HepG2 (cell line): ENCODE results near the gene C4B. TPM values are rescaled to one million over a fixed set of nuclear protein-coding genes. Genes with fewer than 3 reads are reported as not detected.

Source experiments
- ARNT2 ChIP-seq: sonication (generic); formaldehyde crosslinking; IDR thresholded peaks from 2 replicates; pipeline ENCODE4 v1.8.0; 2022; ENCODE audit warnings: mild to moderate bottlenecking, low read depth, missing genetic modification reagents, moderate library complexity
- ARNTL ChIP-seq: sonication (generic); formaldehyde crosslinking; IDR thresholded peaks from 2 replicates; pipeline ENCODE4 v1.4.0; 2020; ENCODE audit warnings: mild to moderate bottlenecking, missing genetic modification reagents
- ATF7-NPFF ChIP-seq: sonication (generic); formaldehyde crosslinking; IDR thresholded peaks from 2 replicates; pipeline ENCODE4 v1.8.1; 2023; ENCODE audit warnings: mild to moderate bottlenecking, low read depth, missing genetic modification reagents, moderate library complexity
- EP300 ChIP-seq, 3 experiments: sonication (generic) in 1 of 3; formaldehyde crosslinking in 1 of 3; IDR thresholded peaks; 2 replicates each; pipeline versions ENCODE4 v1.5.1 to v1.6.1; 2011 to 2020; ENCODE audit warnings: low read depth in 2 of 3, low read length in 2 of 3, borderline replicate concordance in 1 of 3, improper control_type of control experiment in 1 of 3, mild to moderate bottlenecking in 1 of 3, missing genetic modification reagents in 1 of 3, moderate library complexity in 1 of 3
- FOSL1 ChIP-seq: sonication (generic); formaldehyde crosslinking; IDR thresholded peaks from 2 replicates; pipeline ENCODE4 v1.9.0; 2021; ENCODE audit warnings: missing genetic modification reagents, borderline replicate concordance
- HNRNPH1 ChIP-seq: fragments of 200-400 bp; formaldehyde crosslinking; optimal IDR thresholded peaks from 2 replicates; pipeline ENCODE3; 2017; ENCODE audit warnings: mild to moderate bottlenecking, low read depth, low read length
- HOXA5 ChIP-seq: sonication (generic); formaldehyde crosslinking; IDR thresholded peaks from 2 replicates; pipeline ENCODE4 v1.4.0; 2020; ENCODE audit warnings: missing genetic modification reagents
- MED1 ChIP-seq: sonication (generic); formaldehyde crosslinking; IDR thresholded peaks from 2 replicates; pipeline ENCODE4 v1.4.0; 2020; ENCODE audit warnings: missing genetic modification reagents
- PITX1 ChIP-seq: sonication (generic); formaldehyde crosslinking; IDR thresholded peaks from 2 replicates; pipeline ENCODE4 v1.5.1; 2020; ENCODE audit warnings: mild to moderate bottlenecking, missing genetic modification reagents
- RFX5 ChIP-seq: IDR thresholded peaks from 2 replicates; pipeline ENCODE4 v1.6.1; 2011; ENCODE audit warnings: low read depth, low read length, improper control_type of control experiment
- SAFB2 ChIP-seq: sonication (generic); formaldehyde crosslinking; IDR thresholded peaks from 2 replicates; pipeline ENCODE4 v1.5.1; 2020; ENCODE audit warnings: missing genetic modification reagents, low read depth, mild to moderate bottlenecking, borderline replicate concordance
- TAF1 ChIP-seq: sonication (generic); formaldehyde crosslinking; IDR thresholded peaks from 2 replicates; pipeline ENCODE4 v1.4.0; 2020; ENCODE audit warnings: missing genetic modification reagents
- TCF7 ChIP-seq: sonication (generic); IDR thresholded peaks from 2 replicates; pipeline ENCODE4 v1.6.1; 2016; ENCODE audit warnings: antibody characterized with exemption, low read depth
- ZFP82 ChIP-seq: sonication (generic); formaldehyde crosslinking; IDR thresholded peaks from 2 replicates; pipeline ENCODE4 v1.5.1; 2020; ENCODE audit warnings: mild to moderate bottlenecking, missing genetic modification reagents, borderline replicate concordance
- ZNF251 ChIP-seq: sonication (generic); formaldehyde crosslinking; IDR thresholded peaks from 2 replicates; pipeline ENCODE4 v1.9.0; 2021; ENCODE audit warnings: mild to moderate bottlenecking, missing genetic modification reagents
- ZNF792 ChIP-seq: IDR thresholded peaks from 2 replicates; pipeline ENCODE4 v1.6.1; 2016
- polyA plus RNA-seq, 8 experiments: library from polyadenylated mRNA; depleted of rRNA in 3 of 8; stranded (reverse) in 7 of 8; unstranded in 1 of 8; fragments of >200 nt; fragmentation: Illumina TruSeq in 4 of 8; extraction: Trizol in 4 of 8; gene quantifications; 2 replicates each; pipeline versions ENCODE4 v1.2.1 to v1.2.3, GENCODE V29; 2011 to 2016; ENCODE audit warnings: low read depth in 4 of 8, missing spikeins in 1 of 8, mixed read lengths in 1 of 8; ENCODE audit not compliant: insufficient read depth in 1 of 8
- total RNA-seq, 5 experiments: library from RNA; depleted of rRNA; stranded (reverse); fragments of >200 nt; fragmentation: Illumina TruSeq; extraction: Trizol; gene quantifications; 2 replicates each; pipeline ENCODE4 v1.2.3, GENCODE V29; 2016; ENCODE audit warnings: low read depth in 1 of 5
- TF ChIP-seq, protein P1 (sequence below): sonication (generic); formaldehyde crosslinking; IDR thresholded peaks from 2 replicates; pipeline ENCODE4 v1.5.1; 2020; ENCODE audit warnings: missing genetic modification reagents, mild to moderate bottlenecking, borderline replicate concordance
- TF ChIP-seq, protein P2 (sequence below): sonication (generic); formaldehyde crosslinking; IDR thresholded peaks from 2 replicates; pipeline ENCODE4 v1.5.0; 2020; ENCODE audit warnings: missing genetic modification reagents, mild to moderate bottlenecking, borderline replicate concordance
- TF ChIP-seq, protein P3 (sequence below): sonication (generic); formaldehyde crosslinking; IDR thresholded peaks from 2 replicates; pipeline ENCODE4 v1.5.1; 2020; ENCODE audit warnings: missing genetic modification reagents, mild to moderate bottlenecking, borderline replicate concordance
- TF ChIP-seq, protein P4 (sequence below): sonication (generic); formaldehyde crosslinking; IDR thresholded peaks from 2 replicates; pipeline ENCODE4 v1.4.0; 2020; ENCODE audit warnings: missing genetic modification reagents
- TF ChIP-seq, protein P5 (sequence below): sonication (generic); formaldehyde crosslinking; IDR thresholded peaks from 2 replicates; pipeline ENCODE4 v1.8.0; 2022; ENCODE audit warnings: missing genetic modification reagents, mild to moderate bottlenecking, inconsistent platforms, borderline replicate concordance

C4B gene
- total and polyA plus RNA-seq, 2 of the 13 experiments (the other 11 are each of a cell fraction or from before 2014, with no cell fraction given) = 167 to 538 TPM

DNA sequence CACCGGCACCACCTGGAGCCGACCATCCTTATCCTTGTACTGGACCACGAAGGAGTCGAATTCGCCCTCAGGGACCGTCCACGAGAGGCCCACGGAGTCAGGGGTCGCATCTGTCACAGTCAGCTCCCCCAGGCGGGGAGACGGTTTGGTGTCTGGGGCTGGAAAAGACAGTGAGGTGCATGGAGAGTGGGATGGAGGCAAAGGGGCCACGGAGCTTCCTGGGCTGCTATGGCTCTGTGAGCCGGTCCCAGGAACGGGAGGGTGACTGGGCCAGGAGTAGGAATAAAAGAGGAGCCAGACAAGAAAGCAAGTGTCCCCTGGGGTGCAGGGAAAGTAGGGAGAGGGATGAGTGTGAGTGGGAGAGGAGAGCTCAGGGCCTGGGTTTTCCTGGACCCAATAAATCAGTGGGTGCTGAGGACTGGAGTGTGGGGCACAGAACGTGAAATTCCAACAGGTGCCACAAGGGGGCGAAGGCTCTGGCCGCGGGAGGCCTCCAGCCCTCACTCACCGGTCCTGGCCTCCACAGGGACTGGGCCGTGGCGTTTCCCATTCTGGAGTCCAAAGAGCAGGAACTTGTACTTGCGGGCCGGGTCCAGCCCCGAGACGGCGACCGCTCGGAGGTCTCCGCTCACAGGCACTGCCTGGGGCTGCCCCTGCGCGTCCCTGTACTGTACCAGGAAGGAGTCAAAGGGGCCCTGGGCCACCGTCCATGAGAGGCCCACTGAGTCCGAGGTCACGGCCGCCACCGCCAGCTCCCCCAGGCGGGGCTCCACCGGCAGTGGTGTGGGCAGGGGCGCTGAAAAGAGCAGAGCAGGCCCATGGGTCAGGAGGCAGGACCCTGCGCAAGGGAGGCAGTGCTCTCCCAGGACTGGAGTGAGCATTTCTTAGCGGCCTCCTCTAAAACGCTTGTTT is 33.5 kb downstream of the C4B start (continued):
- TF ChIP-seq ZFP82 (0 out of 2 replicates have a peak, but pooled peaks have one; percentile 18), MED1 (peak; percentile 74), ARNTL (CRISPR knock-in tag) (no peak; the same call in 1 of the 2 replicates), HOXA5 (CRISPR knock-in tag) (peak; percentile 95), ZNF792 (peak; percentile 41; the same call in 1 of the 2 replicates), TCF7 (no peak), ATF7-NPFF (CRISPR knock-in tag) (peak; percentile 75), SAFB2 (CRISPR knock-in tag) (peak; percentile 53; the same call in 1 of the 2 replicates), RFX5 (no peak), HNRNPH1 (no peak), PITX1 (CRISPR knock-in tag) (peak; percentile 70), ARNT2 (CRISPR knock-in tag) (peak; percentile 50; the same call in 1 of the 2 replicates), EP300 (IDR thresholded peaks at IDR 0.05; ENCODE audit: low read depth in 2 of 2, low read length in 2 of 2) (peak in 1 of 2 experiments; percentile 26; a peak in 1 of 4 replicates), EP300 (CRISPR knock-in tag; IDR thresholded peaks at IDR 0.05; ENCODE audit: borderline replicate concordance) (no peak), ZNF251 (CRISPR knock-in tag) (no peak), TAF1 (CRISPR knock-in tag) (peak; percentile 67), FOSL1 (CRISPR knock-in tag) (peak; percentile 14; the same call in 1 of the 2 replicates)
- TF ChIP-seq, protein P1, sequence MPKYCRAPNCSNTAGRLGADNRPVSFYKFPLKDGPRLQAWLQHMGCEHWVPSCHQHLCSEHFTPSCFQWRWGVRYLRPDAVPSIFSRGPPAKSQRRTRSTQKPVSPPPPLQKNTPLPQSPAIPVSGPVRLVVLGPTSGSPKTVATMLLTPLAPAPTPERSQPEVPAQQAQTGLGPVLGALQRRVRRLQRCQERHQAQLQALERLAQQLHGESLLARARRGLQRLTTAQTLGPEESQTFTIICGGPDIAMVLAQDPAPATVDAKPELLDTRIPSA (CRISPR knock-in tag) = no peak
- TF ChIP-seq, protein P2, sequence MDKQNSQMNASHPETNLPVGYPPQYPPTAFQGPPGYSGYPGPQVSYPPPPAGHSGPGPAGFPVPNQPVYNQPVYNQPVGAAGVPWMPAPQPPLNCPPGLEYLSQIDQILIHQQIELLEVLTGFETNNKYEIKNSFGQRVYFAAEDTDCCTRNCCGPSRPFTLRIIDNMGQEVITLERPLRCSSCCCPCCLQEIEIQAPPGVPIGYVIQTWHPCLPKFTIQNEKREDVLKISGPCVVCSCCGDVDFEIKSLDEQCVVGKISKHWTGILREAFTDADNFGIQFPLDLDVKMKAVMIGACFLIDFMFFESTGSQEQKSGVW (CRISPR knock-in tag) = peak; percentile 69; the same call in 1 of the 2 replicates
- TF ChIP-seq, protein P3, sequence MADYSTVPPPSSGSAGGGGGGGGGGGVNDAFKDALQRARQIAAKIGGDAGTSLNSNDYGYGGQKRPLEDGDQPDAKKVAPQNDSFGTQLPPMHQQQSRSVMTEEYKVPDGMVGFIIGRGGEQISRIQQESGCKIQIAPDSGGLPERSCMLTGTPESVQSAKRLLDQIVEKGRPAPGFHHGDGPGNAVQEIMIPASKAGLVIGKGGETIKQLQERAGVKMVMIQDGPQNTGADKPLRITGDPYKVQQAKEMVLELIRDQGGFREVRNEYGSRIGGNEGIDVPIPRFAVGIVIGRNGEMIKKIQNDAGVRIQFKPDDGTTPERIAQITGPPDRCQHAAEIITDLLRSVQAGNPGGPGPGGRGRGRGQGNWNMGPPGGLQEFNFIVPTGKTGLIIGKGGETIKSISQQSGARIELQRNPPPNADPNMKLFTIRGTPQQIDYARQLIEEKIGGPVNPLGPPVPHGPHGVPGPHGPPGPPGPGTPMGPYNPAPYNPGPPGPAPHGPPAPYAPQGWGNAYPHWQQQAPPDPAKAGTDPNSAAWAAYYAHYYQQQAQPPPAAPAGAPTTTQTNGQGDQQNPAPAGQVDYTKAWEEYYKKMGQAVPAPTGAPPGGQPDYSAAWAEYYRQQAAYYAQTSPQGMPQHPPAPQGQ (CRISPR knock-in tag) = peak; percentile 89; the same call in 1 of the 2 replicates
- TF ChIP-seq, protein P4, sequence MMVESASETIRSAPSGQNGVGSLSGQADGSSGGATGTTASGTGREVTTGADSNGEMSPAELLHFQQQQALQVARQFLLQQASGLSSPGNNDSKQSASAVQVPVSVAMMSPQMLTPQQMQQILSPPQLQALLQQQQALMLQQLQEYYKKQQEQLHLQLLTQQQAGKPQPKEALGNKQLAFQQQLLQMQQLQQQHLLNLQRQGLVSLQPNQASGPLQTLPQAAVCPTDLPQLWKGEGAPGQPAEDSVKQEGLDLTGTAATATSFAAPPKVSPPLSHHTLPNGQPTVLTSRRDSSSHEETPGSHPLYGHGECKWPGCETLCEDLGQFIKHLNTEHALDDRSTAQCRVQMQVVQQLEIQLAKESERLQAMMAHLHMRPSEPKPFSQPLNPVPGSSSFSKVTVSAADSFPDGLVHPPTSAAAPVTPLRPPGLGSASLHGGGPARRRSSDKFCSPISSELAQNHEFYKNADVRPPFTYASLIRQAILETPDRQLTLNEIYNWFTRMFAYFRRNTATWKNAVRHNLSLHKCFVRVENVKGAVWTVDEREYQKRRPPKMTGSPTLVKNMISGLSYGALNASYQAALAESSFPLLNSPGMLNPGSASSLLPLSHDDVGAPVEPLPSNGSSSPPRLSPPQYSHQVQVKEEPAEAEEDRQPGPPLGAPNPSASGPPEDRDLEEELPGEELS (CRISPR knock-in tag) = peak; percentile 48; the same call in 1 of the 2 replicates
- TF ChIP-seq, protein P5, sequence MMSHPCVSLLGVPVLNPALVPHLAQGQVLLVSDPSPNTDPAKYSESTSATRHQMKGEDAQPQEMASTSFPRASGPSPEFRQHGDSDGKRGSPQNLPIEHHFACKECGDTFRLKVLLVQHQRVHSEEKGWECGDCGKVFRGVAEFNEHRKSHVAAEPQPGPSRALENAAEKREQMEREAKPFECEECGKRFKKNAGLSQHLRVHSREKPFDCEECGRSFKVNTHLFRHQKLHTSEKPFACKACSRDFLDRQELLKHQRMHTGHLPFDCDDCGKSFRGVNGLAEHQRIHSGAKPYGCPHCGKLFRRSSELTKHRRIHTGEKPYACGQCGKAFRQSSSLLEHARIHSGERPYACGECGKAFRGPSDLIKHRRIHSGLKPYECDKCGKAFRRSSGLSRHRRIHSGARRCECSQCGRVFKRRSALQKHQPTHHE = peak; percentile 92; the same call in 1 of the 2 replicates
